Ovary (tissue), 9 donors: Measurements from ENCODE around the gene POLN. TPM values are rescaled to one million over a fixed set of nuclear protein-coding genes. Genes with fewer than 3 reads are reported as not detected.

ENCODE experiments used
- DNase-seq, 5 donors: peaks; one replicate each; pipeline ENCODE4 v3.0.0-alpha.2; 2019 to 2020
- H3K27ac ChIP-seq, 2 donors: fragments of 200-600 bp; one replicate each; pipeline versions ENCODE4 v1.5.1 to v1.8.0; 2019 to 2022
- H3K27me3 ChIP-seq: fragments of 200-600 bp; one replicate; pipeline ENCODE4 v1.8.0; 2022
- H3K36me3 ChIP-seq: fragments of 200-600 bp; sonication (generic); one replicate; pipeline ENCODE4 v1.5.1; 2019
- H3K4me1 ChIP-seq: one replicate; pipeline ENCODE4 v1.8.1; 2013; ENCODE audit warnings: mild to moderate bottlenecking, moderate library complexity; ENCODE audit not compliant: insufficient read depth
- H3K4me3 ChIP-seq: fragments of 200-600 bp; sonication (generic); one replicate; pipeline ENCODE4 v1.5.1; 2017
- H3K9me3 ChIP-seq, 2 donors: fragments of 200-600 bp in 1 of 2; sonication (generic) in 1 of 2; one replicate each; pipeline versions ENCODE4 v1.5.1 to v1.8.1; 2013 to 2019; ENCODE audit warnings: mild to moderate bottlenecking in 1 of 2, moderate library complexity in 1 of 2
- CTCF ChIP-seq, 3 donors: fragments of 450-650 bp in 2 of 3; fragments of 200-600 bp in 1 of 3; IDR thresholded peaks; one replicate each; pipeline versions ENCODE4 v1.5.1 to v1.8.0; 2016 to 2022; ENCODE audit warnings: antibody characterized with exemption in 3 of 3, mild to moderate bottlenecking in 1 of 3
- EP300 ChIP-seq: sonication (generic); formaldehyde crosslinking; IDR thresholded peaks from one replicate; pipeline ENCODE4 v1.6.1; 2017; ENCODE audit warnings: antibody characterized with exemption
- POLR2A ChIP-seq: fragments of 450-650 bp; IDR thresholded peaks from one replicate; pipeline ENCODE4 v1.6.1; 2017; ENCODE audit warnings: antibody characterized with exemption, mild to moderate bottlenecking, moderate library complexity
- WGBS, 3 donors: extraction: QIAGEN DNeasy Blood & Tissue Kit in 1 of 3; methylation state at CpG; one replicate each; pipeline versions ENCODE4 v1.1.5 to v1.1.7; 2013 to 2017; 5-methylcytosine and 5-hydroxymethylcytosine counted together
- intact Hi-C, 4 donors: fragments of 100-400 bp; cut with DNase I; formaldehyde crosslinking; loops; one replicate each; pipeline versions ENCODE4 v1.11.0 to v1.15.1; 2022 to 2023
- polyA plus RNA-seq, 2 donors: library from polyadenylated mRNA; stranded (reverse); fragments of 200-250 nt in 1 of 2; fragments of 350-450 nt in 1 of 2; fragmentation: Illumina TruSeq in 1 of 2; extraction: RNeasy Lipid Tissue Mini Kit (QIAGEN cat#74804) in 1 of 2; gene quantifications; one replicate each; pipeline ENCODE4 v1.2.3, GENCODE V29; 2013 to 2014
- total RNA-seq, 7 donors: library from RNA; depleted of rRNA in 2 of 7; stranded (reverse); fragments of >200 nt in 2 of 7; fragmentation: NEBNext Ultra II Directional in 3 of 7; extraction: Animal tissue kit (Norgen Biotek cat#: 25700) in 3 of 7; gene quantifications; one replicate each; pipeline versions ENCODE4 v1.1.0 to v1.2.4, GENCODE V29; 2016 to 2023
- donor health status: DM: no; HTN: no; CAD: no; lungs with moderate emphysema.
- donor health status: DM: no; HTN: no; CAD: no.
- donor health status: Bipolar disorder and iron deficiency.
- donor health status: DM: yes; HTN: yes; CAD: no.
- donor health status: DM: no; HTN: no; CAD: no.
- donor health status: DM: yes; HTN: yes; CAD: no.

Gene POLN
- total and polyA plus RNA-seq, 9 donors, result 0.95 to 11.4 (median 3.1) TPM

GRCh38 chr4:2096073-2096609 lies 145.8 kb downstream of the POLN start:
- DNase-seq, result no peak
- WGBS, 3 donors, result 89 to 91% (median 89%) methylated on average over 7 of the region's 7 CpGs
- Histone ChIP-seq H3K27me3 (no peaks in the 10 kb centered on the region), H3K9me3 (no peaks in the 10 kb centered on the region), H3K4me3 (no peak overlapping the region), H3K27ac (no peak overlapping the region), H3K36me3 (no peaks in the 10 kb centered on the region), H3K4me1 (no peaks in the 10 kb centered on the region)
- TF ChIP-seq POLR2A (no peak), EP300 (no peak), CTCF (IDR thresholded peaks at IDR 0.05) (no peak)
- intact Hi-C loops, result loop anchor here in 1 of 4 donors (5.0 kb wide), 1 partner anchor 604 kb away; no protein-coding TSS in a partner anchor

GRCh38 chr4:2095236-2096072 lies 146.5 kb downstream of the POLN start:
- Histone ChIP-seq H3K36me3 (no peaks in the 10 kb centered on the region), H3K4me1 (no peaks in the 10 kb centered on the region), H3K27ac (no peak overlapping the region), H3K27me3 (no peaks in the 10 kb centered on the region), H3K9me3 (no peaks in the 10 kb centered on the region), H3K4me3 (no peak overlapping the region)
- WGBS, 3 donors, result 93 to 98% (median 94%) methylated on average over 16 of the region's 16 CpGs
- intact Hi-C loops, result loop anchor here in 1 of 4 donors (5.0 kb wide), 1 partner anchor 603 kb away; no protein-coding TSS in a partner anchor
- DNase-seq, result no peak
- TF ChIP-seq POLR2A (no peak), EP300 (no peak), CTCF (IDR thresholded peaks at IDR 0.05) (no peak)

- DNase-seq, result no peak
- intact Hi-C loops, result no loop called here
- WGBS, 3 donors, result 91 to 97% (median 95%) methylated on average over 4 of the region's 4 CpGs
- TF ChIP-seq CTCF (IDR thresholded peaks at IDR 0.05) (no peak), POLR2A (no peak), EP300 (no peak)
- Histone ChIP-seq H3K4me3 (no peak overlapping the region), H3K27me3 (no peaks in the 10 kb centered on the region), H3K27ac (no peak overlapping the region), H3K4me1 (no peaks in the 10 kb centered on the region), H3K36me3 (no peaks in the 10 kb centered on the region), H3K9me3 (no peaks in the 10 kb centered on the region)
These were observed 147.4 kb downstream of the POLN start for GRCh38 chr4:2094545-2094944.

- WGBS, 3 donors, result 89 to 93% (median 90%) methylated on average over 6 of the region's 6 CpGs
These were observed 148.7 kb downstream of the POLN start for GRCh38 chr4:2093265-2093664.

More at GRCh38 chr4:2093265-2093664, 148.7 kb downstream of the POLN start:
- Histone ChIP-seq H3K4me3 (no peak overlapping the region), H3K36me3 (no peaks in the 10 kb centered on the region), H3K9me3 (no peaks in the 10 kb centered on the region), H3K4me1 (no peaks in the 10 kb centered on the region), H3K27me3 (no peaks in the 10 kb centered on the region), H3K27ac (no peak overlapping the region)
- TF ChIP-seq EP300 (no peak), CTCF (IDR thresholded peaks at IDR 0.05) (no peak), POLR2A (no peak)
- intact Hi-C loops, result no loop called here
- DNase-seq, result no peak
